Loucy (cell line): ENCODE results near the gene GOLGA1.

Experiments
- EZH2phosphoT487 ChIP-seq: fragments of 200-600 bp; IDR thresholded peaks from 2 replicates; pipeline ENCODE4 v1.6.1; 2018; ENCODE audit warnings: antibody characterized with exemption, mild to moderate bottlenecking, moderate library complexity, borderline replicate concordance
- TF ChIP-seq, protein P1 (sequence below): fragments of 200-600 bp; sonication (generic); conservative IDR thresholded peaks from 2 replicates; pipeline ENCODE4 v1.5.1; 2014; ENCODE audit warnings: mild to moderate bottlenecking, antibody characterized with exemption, low read length

DNA sequence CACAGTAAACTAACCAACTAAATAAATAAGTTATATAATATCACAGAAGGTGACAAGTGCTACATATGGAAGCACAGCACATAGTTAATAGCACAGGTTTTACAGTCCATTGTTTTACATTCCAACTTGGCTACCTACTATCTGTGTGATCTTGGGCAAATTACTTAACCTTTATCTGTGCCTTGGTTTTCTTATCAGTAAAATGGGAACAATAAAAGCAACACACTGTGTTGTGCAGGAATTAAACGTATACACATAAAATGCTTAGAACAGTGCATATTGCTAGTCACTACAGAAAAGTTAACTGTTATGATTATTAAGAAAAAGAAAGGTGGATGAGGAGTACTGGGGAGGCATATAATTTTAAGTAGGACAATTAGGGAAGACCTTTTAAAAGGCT lies 42.8 kb upstream of the GOLGA1 start:
- TF ChIP-seq, protein P1, sequence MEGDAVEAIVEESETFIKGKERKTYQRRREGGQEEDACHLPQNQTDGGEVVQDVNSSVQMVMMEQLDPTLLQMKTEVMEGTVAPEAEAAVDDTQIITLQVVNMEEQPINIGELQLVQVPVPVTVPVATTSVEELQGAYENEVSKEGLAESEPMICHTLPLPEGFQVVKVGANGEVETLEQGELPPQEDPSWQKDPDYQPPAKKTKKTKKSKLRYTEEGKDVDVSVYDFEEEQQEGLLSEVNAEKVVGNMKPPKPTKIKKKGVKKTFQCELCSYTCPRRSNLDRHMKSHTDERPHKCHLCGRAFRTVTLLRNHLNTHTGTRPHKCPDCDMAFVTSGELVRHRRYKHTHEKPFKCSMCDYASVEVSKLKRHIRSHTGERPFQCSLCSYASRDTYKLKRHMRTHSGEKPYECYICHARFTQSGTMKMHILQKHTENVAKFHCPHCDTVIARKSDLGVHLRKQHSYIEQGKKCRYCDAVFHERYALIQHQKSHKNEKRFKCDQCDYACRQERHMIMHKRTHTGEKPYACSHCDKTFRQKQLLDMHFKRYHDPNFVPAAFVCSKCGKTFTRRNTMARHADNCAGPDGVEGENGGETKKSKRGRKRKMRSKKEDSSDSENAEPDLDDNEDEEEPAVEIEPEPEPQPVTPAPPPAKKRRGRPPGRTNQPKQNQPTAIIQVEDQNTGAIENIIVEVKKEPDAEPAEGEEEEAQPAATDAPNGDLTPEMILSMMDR: no peak
- no peak for TF ChIP-seq EZH2phosphoT487
